ENCODE data around the gene MCC. TPM values are rescaled to one million over a fixed set of nuclear protein-coding genes. Genes with fewer than 3 reads are reported as not detected.

Gene MCC
- polyA plus RNA-seq (2013, experiment 1 of 2; ENCODE audit: insufficient read length), result 9.5 TPM
- polyA plus RNA-seq (2013, experiment 2 of 2; ENCODE audit: insufficient read length), result 9.8 TPM

DNA sequence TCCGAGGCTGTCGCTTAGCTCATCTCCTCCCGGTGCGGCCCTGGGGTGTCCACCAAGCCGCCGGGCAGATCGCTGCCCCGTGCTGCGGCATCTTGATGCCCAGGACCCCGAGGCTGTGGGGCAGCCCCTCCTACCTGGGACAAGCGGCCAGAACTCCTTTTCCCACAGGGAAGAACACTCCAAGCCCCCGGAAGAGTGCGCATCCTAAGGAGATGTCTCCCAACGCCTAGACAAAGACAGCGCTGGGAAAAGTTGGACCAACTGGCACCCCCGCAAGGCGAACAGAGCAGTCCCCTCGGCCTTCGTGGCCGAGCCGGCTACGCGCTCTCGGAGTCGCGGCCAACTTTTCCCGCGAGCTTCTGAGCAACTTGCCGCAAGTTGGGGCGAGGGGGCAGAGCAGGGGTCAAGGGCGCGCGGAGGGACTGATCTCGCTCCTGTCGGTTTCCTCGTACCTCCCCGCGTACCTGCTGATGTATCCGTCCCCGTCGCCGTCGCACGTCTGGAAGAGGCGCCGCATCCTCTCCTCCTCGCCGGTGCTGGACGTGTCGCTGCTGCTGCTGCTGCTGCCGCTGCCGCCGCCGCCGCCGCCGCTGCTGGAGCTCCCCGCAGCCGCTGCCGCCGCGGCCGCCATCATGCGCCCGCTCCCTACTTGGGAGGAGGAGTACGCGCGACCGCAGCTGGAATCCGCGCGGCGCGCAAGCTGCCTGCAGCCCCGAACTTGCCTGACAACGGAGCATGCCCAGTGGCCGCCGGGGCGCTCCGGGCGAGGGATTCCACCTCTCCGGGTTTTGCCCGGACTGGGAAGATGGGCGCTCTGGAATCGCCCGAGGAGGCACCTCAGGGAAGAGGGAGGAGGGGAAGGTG, at the start of gene MCC:
Gene MCC (minus strand): TSS at position 673 of the 864 bp plus-strand sequence.
- DNase-seq, result peak; percentile 92

DNA sequence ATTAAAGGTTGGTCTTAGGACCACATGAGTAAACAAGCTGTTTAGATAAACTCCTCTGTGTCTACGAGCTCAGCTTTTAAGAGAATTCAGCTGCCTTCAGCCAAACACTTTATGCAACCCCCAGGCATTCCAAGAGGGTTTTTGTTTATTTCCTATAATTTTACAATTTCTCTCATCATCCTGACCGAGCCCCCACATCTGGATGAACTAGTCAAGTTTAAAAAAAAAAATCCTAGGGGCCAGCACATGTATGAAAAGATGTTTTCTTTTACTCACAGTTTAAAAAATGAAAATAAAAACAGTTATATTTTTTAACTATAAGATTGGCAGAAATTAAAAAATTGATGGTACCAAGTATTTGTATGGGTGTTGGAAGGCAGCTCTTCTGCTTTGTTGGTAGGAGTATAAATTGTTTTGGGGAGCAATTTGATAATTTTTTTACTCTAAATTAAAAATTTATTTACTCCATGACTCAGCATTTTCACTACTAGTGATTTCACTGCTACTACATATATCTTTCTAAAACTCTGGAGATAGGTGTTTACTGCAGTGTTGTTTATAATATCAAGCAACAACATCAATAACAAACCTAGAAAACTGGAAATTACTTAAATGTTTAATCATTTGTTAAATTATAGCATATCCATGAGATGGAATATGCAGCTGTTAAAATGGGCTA, 43.4 kb upstream of the MCC start:
- DNase-seq, result no peak

DNA sequence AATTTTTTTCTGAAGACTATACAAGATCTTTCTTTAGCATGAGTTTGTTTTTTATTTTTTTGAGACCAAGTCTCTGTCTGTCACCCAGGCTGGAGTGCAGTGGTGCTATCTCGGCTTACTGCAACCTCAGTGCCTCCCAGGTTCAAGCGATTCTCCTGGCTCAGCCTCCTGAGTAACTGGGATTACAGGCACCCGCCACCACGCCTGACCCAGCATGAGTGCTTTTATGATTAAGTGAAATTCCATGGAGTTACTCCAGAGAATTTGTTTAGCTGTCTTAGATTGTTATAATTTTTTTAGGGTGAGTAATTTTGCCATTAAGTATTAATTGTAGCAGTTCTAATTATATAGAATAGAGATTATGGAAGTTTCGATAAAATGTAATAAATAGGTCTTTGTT, 39.5 kb upstream of the MCC start:
- no peak for DNase-seq

DNA sequence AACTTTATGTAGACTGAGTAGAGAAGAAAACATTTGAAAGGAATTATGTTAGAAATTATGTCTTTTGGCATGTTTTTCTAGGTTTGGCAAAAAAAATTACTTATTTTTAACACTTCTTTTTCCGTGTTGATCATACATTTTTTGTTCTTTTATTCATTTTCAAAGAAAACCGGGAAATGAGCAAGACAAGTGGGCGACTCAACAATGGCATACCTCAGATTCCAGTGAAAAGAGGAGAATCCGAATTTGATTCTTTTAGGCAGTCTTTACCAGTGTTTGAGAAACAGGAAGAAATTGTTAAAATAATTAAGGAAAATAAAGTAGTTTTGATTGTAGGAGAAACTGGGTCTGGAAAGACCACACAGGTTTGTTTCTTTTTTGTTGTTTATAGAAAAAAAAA, 38.2 kb upstream of the MCC start:
- DNase-seq, result no peak

DNA sequence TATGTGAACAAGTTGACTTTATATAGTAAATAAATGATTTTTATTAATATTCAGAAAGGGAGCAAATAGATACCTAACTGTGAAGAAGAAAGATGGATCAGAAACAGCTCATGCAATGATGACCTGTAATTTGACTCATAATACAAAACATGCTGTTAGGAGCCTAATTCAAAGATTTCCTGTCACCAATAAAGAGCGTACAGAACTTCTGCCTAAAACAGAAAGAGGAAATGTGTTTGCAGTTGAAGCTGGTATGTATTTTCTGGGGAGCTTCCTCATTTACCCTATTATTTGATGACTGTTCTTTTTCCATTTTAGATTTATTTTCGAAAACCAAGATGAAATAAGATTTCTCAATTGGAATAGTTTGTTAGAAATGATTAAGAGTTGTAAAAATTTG, 36.7 kb upstream of the MCC start:
- DNase-seq, result no peak

DNA sequence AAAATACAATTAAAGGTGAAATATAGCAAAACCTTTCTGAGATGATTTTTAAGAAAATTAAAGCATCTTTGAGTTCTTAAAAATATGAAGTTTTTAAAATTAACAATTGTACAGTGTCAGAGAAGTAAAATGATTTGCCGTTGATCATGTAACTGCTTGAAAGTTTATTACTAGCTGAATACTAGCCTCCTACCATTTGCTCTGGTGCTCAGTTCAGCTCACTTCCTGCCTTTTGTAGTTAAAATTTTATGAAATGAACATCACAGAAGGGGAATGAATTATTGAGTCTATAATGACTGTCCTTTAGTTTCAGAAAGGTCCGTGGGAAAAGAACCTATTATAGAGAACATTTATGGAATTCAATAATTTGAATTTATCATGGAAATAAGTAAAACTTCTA, 34.9 kb upstream of the MCC start:
- DNase-seq, result no peak

DNA sequence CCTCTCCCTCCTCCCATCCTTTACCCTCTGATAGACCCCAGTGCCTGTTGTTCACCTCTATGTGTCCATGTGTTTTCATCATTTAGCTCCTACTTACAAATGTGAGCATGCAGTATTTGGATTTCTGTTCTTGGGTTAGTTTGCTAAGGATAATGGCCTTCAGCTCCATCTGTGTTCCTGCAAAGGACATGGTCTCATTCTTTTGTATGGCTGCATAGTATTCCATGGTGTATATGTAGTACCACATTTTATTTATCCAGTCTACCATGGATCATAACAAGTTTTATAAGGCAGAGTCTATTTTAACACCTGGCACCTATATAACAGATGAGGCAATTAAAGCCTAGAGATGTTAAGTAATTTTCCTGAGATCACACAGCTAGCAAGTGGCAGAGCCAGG, 32.6 kb upstream of the MCC start:
- no peak for DNase-seq

DNA sequence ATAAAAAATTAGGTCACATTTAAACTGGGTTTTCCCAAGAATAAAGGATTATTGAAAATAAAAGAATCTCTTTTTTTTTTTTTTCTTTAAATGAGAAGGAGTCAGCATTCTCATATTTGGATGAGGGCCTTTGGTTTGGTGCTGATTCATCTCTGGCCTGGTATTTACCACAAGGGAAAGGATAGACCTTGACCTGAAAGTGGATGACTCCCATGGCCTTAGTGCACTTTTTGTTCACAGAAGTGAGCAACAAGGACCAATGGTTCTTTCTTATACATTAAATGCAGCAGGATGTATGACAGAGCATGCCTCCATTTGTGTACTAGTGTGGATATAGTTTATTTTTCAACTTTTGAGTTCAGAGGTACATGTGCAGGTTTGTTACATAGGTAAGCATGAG, 32.2 kb upstream of the MCC start:
- DNase-seq, result peak; percentile 41

DNA sequence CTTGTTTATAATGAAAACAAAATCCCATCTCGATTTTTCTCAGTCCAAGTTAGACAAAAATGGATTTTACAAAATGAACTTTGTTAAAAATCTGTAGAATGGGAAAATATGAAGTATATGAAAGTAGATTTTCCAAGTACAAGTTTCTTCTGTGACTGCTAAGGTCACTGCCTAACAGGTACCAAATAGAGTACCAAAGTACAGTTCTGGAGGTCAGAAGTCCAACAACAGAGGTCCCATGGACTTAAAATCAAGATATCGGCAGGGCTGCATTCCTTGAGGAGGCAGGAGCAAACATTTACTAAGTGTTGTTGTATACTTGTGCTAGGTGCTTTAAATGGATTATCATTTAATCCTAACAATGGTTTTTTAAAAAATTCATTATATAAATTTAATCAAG, 31.2 kb upstream of the MCC start:
- no peak for DNase-seq

DNA sequence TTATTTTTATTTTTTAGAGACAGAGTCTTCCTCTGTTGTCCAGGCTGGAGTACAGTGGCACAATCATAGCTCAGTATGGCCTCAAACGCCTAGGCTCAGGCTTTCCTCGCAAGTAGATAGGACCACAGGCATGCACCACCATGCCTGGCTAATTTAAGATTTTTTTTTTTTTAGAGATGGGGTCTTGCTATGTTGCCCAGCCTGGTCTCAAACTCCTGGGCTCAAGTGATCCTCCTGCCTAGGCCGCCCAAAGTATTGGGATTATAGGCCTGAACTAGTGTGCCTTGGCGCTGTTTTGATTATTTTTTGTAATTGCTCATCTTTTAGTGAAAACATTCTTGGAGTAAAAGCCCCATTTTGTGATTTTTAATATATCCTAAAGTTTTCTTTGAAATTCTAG, 30.6 kb upstream of the MCC start:
- no peak for DNase-seq

DNA sequence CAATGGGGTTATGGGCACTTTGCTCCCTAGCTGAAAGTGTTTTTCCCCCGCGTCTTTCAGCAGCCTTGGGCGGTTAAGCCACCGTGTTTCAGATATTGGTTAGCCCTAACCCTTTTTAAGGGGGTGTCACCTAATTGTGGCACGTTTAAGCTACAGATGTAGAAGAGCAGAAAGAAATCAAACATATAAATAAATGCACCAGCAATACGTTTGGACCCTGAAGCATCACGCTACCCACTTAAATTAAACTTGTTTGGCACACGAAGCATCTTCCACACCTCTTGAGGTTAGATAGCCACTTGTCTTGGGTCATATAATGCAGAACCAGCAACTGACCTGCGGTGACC, 26.0 kb upstream of the MCC start:
- no peak for DNase-seq

DNA sequence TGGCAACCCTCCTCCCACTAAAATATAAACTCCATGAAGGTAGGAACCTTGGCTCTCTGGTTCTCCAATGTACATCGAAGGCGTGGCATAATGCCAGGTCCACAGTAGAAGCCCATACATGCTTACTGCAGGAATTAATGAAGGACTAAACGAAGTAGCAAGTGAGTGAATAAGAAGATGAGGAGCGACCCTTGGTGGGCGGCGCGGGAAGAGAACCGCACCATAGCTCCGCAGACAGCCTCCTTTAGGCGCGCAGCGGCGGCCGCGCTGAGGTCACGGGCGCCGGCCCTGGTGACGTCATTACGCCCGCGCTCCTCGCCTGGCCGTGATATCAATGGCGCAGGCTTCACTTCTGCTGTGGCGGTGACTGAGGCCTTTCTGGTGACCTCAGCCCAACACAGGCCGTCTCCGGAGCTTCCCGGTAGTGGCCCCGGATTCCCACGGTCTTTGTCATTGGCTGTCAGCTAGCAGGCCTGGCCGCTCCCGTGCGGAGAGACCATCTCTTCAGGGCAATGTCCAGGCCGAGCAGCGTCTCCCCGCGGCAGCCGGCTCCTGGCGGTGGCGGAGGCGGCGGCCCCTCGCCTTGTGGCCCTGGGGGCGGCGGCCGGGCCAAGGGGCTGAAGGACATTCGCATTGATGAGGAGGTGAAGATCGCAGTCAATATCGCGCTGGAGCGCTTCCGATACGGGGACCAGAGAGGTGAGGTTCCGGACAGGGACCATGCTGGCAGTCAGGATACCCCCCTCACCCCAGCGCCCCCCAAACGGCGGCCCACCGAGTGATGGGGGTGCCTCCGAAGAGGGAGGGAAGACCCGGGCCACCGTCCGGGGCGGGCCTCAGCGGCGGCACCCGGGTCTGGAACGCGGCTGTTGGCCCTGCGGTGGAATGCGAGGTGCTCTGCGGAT, 25.4 kb upstream of the MCC start, which contains the start of gene YTHDC2:
Gene YTHDC2 (plus strand): TSS at position 311 of the 905 bp plus-strand sequence. CDS start 202 bp downstream, at position 513.
- peak; percentile 87 for DNase-seq

DNA sequence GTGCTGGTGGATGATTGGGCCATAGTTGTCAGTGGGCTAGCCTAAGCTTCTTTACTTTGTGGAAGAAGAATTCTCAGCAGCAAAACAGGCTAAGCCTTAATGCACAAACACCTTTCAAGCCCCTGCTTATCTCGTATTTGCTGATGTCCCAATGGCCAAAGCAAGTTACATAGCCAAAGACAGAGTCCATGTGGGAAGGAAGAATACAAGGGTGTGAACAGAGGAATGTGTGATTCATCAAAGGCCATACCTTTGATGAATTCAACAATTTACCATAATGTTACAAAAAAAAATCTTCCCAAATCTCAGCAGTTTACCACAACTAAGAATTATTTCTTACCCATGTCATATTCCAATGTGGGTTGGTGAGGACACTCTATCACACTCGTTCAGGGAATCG, 24.1 kb upstream of the MCC start:
- DNase-seq, result no peak

DNA sequence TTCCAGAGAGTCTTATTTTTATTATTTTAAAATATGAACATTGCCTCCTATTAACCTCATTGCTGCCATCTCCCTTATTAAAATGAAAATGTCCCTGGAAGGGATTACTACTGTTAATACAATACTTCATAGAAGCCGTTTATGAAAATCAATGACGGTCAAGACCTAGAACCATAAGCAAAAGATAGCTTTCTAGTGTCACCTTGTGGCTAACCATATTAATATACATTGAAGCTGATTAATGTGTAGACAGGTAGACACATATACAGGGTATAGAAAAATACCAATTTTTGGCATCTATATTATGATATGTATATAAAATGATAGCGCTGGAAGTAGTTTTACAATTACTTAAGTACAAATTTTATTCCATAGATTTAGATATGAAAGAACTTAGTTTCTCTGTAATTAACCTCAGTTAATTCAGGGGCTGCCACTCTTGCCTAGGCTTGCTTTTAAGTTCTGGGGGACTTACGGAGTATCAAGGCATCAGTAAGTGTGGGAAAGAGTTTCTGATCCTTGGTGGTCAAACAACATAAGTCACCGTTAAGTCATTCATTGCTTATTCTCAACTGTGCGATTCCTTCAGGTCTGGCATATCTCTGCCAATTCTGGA, 22.7 kb upstream of the MCC start:
- peak; percentile 57 for DNase-seq

DNA sequence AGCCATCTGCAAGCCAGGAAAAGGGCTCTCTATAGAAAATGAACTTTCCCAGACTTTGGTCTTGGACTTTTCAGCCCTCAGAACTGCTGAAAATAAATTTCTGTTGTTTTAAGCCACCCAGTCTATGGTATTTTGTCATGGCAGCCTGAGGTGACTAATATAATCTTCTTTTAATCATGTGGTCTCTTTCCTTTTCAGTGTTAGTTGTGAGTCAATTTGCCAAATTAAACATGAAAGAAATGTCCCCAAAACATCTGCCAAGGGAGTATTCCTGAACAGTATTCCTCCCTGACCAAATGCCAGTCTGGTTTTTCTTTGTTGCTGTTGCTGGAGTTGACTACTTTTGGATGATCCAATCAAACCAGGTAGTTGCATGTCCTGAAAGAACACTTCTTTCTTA, 20.5 kb upstream of the MCC start:
- DNase-seq, result no peak

DNA sequence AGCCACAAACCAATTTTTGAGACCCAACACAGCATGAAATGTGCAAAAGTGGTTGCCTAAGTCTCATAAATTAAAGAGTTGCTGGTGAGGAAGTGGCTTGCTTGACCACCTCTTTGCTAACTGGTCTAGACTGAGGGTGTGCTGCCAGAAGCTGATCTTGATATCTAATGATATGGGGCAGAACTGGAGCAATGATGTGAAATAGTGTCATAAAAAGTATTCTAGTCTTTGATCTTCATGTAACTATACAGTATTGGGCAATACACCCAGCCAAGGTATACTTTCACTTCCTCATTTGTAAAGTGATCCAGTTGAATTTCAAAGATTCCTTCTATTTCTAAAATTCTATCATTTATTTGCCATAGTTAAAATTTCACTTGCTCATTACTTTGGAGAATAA, 19.3 kb upstream of the MCC start:
- DNase-seq, result no peak

DNA sequence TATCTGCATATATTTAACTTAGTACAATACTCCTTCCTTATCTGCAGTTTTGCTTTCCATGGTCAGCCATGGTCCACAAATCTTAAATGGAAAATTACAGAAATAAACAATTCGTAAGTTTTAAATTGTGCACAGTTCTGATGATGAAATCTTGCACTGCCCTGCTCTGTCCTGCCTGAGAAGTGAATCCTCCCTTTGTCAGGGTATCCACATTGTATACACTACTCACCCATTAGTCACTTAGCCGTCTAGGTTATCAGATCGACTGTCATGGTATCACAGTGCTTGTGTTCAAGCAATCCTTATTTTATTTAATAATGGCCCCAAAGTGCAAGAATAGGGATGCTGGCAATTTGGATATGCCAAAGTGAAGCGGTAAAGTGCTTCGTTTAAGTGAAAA, 16.9 kb upstream of the MCC start:
- no peak for DNase-seq

DNA sequence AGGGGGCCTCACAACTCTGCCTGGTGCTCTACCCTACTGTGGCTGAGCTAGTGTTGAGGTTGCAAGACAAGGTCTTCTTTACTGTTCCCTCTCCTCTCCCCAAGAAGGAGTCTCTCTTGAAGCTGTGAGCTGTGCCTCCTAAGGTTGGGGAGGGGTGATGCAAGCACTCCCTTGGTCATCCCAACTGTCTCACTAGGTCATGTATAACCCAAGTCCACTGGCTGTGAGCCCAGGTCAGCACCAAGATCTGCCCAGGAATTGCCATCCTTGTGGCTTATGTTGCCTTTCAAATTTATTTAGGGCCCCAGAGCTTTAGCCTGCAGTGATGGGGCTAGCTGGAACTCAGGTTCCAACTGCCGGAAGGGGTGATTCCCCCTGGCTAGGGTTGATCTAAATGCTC, 14.9 kb upstream of the MCC start:
- no peak for DNase-seq

DNA sequence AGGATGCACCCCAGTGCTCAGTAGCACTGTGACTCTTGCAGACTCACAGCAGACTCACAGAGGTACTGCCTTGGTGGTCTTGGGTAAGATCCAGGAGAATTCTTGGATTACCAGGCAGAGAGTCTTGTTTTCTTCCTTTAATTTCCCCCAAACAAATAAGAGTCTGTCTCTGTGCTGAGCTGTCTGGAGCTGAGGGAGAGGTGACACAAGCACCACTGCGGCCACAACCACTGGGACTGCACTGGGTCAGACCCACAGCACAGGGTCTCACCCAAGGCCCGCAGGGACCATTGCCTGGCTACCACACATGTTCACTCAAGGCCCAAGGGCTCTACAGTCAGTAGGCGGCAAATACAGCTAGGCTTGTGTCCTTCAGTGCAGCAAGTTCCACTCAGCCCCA, 13.8 kb upstream of the MCC start:
- no peak for DNase-seq

DNA sequence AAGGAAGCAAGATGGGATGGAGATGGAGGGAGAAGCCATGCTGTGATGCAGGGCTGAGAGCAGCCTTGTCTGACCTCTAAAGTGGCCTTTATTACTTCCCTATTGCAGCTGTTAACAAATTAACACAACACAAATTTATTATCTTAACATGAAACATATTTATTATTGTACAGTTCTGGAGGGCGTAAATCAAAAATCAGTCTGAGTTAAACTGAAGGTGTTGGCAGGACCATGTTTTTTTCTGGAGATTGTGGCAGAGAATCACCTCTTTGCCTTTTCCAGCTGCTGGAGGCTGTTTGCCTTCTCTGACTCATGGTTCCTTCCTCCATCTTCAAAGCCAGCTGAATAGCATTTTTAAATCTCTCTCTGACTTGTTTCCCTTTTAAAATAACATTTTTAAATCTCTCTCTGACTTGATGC, 7.2 kb upstream of the MCC start:
- peak; percentile 37 for DNase-seq

DNA sequence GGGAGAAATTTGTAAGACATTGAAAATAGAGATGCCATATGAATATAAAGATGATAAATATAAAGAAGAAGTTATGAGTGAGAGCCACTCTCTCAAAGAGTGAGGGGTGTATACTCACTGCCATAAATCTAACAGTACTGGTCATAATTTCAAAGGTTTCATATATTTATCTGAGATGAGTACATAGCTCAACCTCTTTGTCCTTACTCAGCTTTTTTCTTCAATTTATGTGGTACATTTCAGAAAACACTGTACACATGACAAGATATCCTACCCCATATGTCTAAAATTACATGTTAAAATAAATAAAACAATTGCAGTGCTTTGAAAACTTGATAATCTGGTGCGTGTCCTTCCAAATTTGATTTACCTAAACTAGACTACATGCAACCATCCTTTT, 5.2 kb upstream of the MCC start:
- no peak for DNase-seq

DNA sequence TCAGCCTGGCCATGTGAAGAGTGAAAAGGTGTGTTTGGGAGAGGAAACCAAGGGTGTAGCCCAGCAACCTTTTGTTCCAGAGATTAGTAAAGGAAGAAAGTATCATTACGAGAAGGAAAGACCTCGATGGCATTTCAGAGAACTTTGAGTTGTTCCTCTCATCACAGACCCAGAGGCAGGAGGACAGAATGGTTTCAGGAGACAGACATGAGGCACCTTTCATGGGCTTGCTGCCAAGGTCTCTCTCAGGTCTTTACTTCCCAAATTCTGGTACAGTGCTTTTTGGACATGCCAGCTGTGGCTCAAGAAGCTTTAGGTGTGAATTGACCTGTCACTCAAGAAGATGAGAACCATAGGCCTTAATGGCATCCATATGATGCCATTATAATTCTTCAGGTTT, 2.8 kb upstream of the MCC start:
- no peak for DNase-seq

DNA sequence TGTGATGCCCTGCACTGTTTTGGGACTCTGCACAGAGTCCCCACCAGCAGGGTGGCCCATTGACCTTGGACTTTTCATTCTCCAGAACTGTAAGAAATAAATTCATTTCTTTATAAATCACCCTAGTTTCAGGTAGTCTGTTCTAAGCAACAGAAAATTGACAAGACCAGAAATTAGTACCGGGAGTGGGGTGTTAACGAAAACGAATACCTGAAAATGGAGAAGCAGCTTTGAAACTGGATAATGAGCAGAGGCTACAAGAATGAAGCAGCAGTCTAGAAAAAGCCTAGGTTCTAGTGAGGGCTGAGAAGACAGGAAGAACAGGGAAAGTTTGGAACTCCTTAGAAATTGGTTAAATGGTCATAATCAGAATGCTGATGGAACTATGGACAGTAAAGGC, 2.1 kb upstream of the MCC start:
- DNase-seq, result no peak

Data from fibroblast of skin of abdomen (primary cell).